GM23338 (cell line): ENCODE results near the gene SMYD3. TPM values are rescaled to one million over a fixed set of nuclear protein-coding genes. Genes with fewer than 3 reads are reported as not detected.

Experiments
- CREB1 ChIP-seq: fragments of 250-450 bp; sonication (Bioruptor Pico); IDR thresholded peaks from 2 replicates; pipeline ENCODE4 v1.5.0; 2020; ENCODE audit warnings: low read depth, mild to moderate bottlenecking, moderate library complexity
- EZH2 ChIP-seq: fragments of 200-600 bp; sonication (generic); IDR thresholded peaks from one replicate; pipeline ENCODE4 v1.8.0; 2017; ENCODE audit warnings: antibody characterized with exemption, mild to moderate bottlenecking, low read depth; ENCODE audit not compliant: unreplicated experiment
- EZH2phosphoT487 ChIP-seq: fragments of 200-600 bp; sonication (generic); IDR thresholded peaks from one replicate; pipeline ENCODE4 v1.8.1; 2018; ENCODE audit warnings: antibody characterized with exemption; ENCODE audit not compliant: unreplicated experiment
- JUNB ChIP-seq: IDR thresholded peaks from one replicate; pipeline ENCODE4 v1.6.1; 2016; ENCODE audit warnings: antibody characterized with exemption; ENCODE audit not compliant: unreplicated experiment
- NANOG ChIP-seq: IDR thresholded peaks from 2 replicates; pipeline ENCODE4 v1.6.1; 2016; ENCODE audit warnings: antibody characterized with exemption, borderline replicate concordance
- REST ChIP-seq: IDR thresholded peaks from one replicate; pipeline ENCODE4 v1.6.1; 2018; ENCODE audit warnings: antibody characterized with exemption; ENCODE audit not compliant: unreplicated experiment
- ZNF114 ChIP-seq: fragments of 250-450 bp; sonication (Bioruptor Pico); IDR thresholded peaks from 2 replicates; pipeline ENCODE4 v1.5.0; 2020; ENCODE audit warnings: mild to moderate bottlenecking, moderate library complexity
- ZNF331 ChIP-seq: fragments of 250-450 bp; sonication (Bioruptor Pico); IDR thresholded peaks from 2 replicates; pipeline ENCODE4 v1.5.0; 2020; ENCODE audit warnings: low read depth, mild to moderate bottlenecking, moderate library complexity
- ZNF462 ChIP-seq: fragments of 250-450 bp; sonication (Bioruptor Pico); IDR thresholded peaks from 2 replicates; pipeline ENCODE4 v1.5.0; 2020; ENCODE audit warnings: mild to moderate bottlenecking, moderate library complexity
- polyA plus RNA-seq: library from polyadenylated mRNA; unstranded; fragments of >200 nt; fragmentation: Nextera tagmentation; extraction: Ambion mirVana; gene quantifications from 2 replicates; pipeline ENCODE4 v1.2.1, GENCODE V29; 2016
- total RNA-seq: library from RNA; depleted of rRNA; stranded (reverse); fragments of >200 nt; shearing (Covaris generic); gene quantifications from 2 replicates; pipeline ENCODE4 v1.2.3, GENCODE V29; 2014

Gene SMYD3
- total and polyA plus RNA-seq, 2 experiments from 2014 or later, result 31.8 to 34.4 TPM

GRCh38 chr1:246081138-246081702, 425.9 kb downstream of the SMYD3 start (continued):
- no peak for TF ChIP-seq ZNF462
- TF ChIP-seq ZNF114 (CRISPR knock-in tag), result no peak
- no peak for TF ChIP-seq REST
- TF ChIP-seq ZNF331 (CRISPR knock-in tag), result no peak
- TF ChIP-seq EZH2, result no peak
- no peak for TF ChIP-seq EZH2phosphoT487
- TF ChIP-seq JUNB, result no peak
- TF ChIP-seq CREB1, result no peak
- no peak for TF ChIP-seq NANOG
